A549 (cell line): ENCODE measurements around the gene SRR.

Experiments used
- CEBPB ChIP-seq, 2 experiments: fragments of >200 bp in 1 of 2; sonication (Bioruptor Twin) in 1 of 2; formaldehyde crosslinking in 1 of 2; IDR thresholded peaks; 2 replicates each; pipeline ENCODE4 v1.6.1; 2012 to 2016
- CTCF ChIP-seq: fragments of >200 bp; sonication (Bioruptor Twin); formaldehyde crosslinking; IDR thresholded peaks from 3 replicates; pipeline ENCODE4 v1.5.1; 2016
- ELK1 ChIP-seq: fragments of 150-350 bp; IDR thresholded peaks from 2 replicates; pipeline ENCODE4 v1.6.1; 2014; ENCODE audit warnings: low read depth, mild to moderate bottlenecking, low read length
- EP300 ChIP-seq, 2 experiments: fragments of >200 bp; sonication (Bioruptor Twin); formaldehyde crosslinking; IDR thresholded peaks; 2 replicates in 1 of 2; 3 replicates in 1 of 2; pipeline ENCODE4 v1.6.1; 2016 to 2017
- JUN ChIP-seq, 2 experiments: fragments of >200 bp; sonication (Bioruptor Twin); formaldehyde crosslinking; IDR thresholded peaks; 2 replicates in 1 of 2; 3 replicates in 1 of 2; pipeline ENCODE4 v1.6.1; 2016 to 2017
- MAZ ChIP-seq: fragments of 150-350 bp; IDR thresholded peaks from 2 replicates; pipeline ENCODE4 v1.6.1; 2014; ENCODE audit warnings: antibody characterized with exemption, low read depth, low read length, borderline replicate concordance
- NR3C1 ChIP-seq: fragments of >200 bp; sonication (Bioruptor Twin); formaldehyde crosslinking; IDR thresholded peaks from 3 replicates; pipeline ENCODE4 v1.6.1; 2017
- POLR2A ChIP-seq: IDR thresholded peaks from 2 replicates; pipeline ENCODE4 v1.6.1; 2012; ENCODE audit warnings: mild to moderate bottlenecking, low read length
- RAD21 ChIP-seq, 2 experiments: fragments of >200 bp in 1 of 2; sonication (Bioruptor Twin) in 1 of 2; formaldehyde crosslinking in 1 of 2; IDR thresholded peaks in 1 of 2; conservative IDR thresholded peaks in 1 of 2; 2 replicates in 1 of 2; 3 replicates in 1 of 2; pipeline ENCODE4 v1.6.1; 2012 to 2018; ENCODE audit warnings: inconsistent platforms in 1 of 2

- no peak for TF ChIP-seq NR3C1
- no peak for TF ChIP-seq CTCF
- no peak for TF ChIP-seq POLR2A
- no peak for TF ChIP-seq ELK1
- no peak for TF ChIP-seq RAD21 (conservative IDR thresholded peaks at IDR 0.05 in 1 of 2, IDR thresholded peaks at IDR 0.05 in 1 of 2)
- TF ChIP-seq JUN (IDR thresholded peaks at IDR 0.05): no peak
- TF ChIP-seq EP300 (IDR thresholded peaks at IDR 0.05): no peak
- TF ChIP-seq MAZ: no peak
- TF ChIP-seq CEBPB (IDR thresholded peaks at IDR 0.05): no peak
Observed at GRCh38 chr17:2363851-2364762, 60.4 kb downstream of the SRR start.
